Esophagus mucosa (tissue), 1 donor: Measurements from ENCODE around the gene PCCA. TPM values are rescaled to one million over a fixed set of nuclear protein-coding genes. Genes with fewer than 3 reads are reported as not detected.
A peak's percentile ranks its signal among the peaks of the same experiment; 100 is the strongest.
"Not testable (repeated sequence)": the region's sequence is repeated elsewhere in the genome, so short reads cannot be mapped to it uniquely, and the experiment has no call there.

Experiments
- ATAC-seq: fragments of 200-7000 bp; cut with Tn5 transposase; one replicate; pipeline ENCODE4 v1.9.1; 2020
- total RNA-seq: library from RNA; stranded (reverse); gene quantifications from one replicate; pipeline ENCODE4 v1.2.4, GENCODE V29; 2023
- donor health status: DM: yes; HTN: yes; CAD: no.

The PCCA gene
- total RNA-seq, 1 donor from 2014 or later: 23.0 TPM

DNA sequence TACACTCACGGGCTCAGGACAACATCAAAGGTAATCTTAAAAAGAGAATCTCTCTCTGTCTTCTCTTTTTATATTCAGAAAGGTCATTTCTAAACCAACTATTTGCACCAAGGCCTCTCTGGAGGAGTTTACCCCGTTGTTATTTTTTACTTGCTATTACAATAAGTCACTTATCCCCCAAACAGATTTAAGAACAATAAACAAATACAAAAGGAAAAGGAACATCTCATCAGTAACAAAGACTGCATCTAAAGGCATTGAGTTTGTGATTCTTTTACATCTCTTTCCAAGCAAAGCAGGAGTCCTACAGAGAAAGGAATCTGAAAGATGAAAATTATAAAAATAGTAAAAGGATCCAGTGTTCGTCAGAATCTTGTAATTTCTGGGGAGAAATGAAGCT, 424.3 kb downstream of the PCCA start:
- no peak for ATAC-seq

- no peak for ATAC-seq
These were observed 425.2 kb downstream of the PCCA start for GRCh38 chr13:100513987-100514670.

GRCh38 chr13:100514788-100515409, 426.0 kb downstream of the PCCA start:
- ATAC-seq: peak; percentile 84

DNA sequence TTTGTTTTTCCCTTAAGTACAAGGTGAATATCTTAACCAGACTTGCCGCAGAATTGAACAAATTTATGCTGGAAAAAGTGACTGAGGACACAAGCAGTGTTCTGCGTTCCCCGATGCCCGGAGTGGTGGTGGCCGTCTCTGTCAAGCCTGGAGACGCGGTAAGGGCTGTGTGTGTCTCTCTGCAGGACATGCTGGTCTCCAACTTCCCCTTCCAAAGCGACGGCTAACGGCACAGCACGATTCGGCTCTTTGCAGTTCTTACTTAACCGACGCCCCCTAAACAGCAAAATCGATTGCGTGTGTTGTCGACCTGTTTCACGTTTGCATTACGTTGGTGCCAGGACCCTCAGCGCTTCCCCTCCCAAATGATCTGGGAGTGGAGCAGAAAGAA, 426.5 kb downstream of the PCCA start:
- ATAC-seq: no peak

- no peak for ATAC-seq
These were observed 428.2 kb downstream of the PCCA start for GRCh38 chr13:100517135-100517534.

DNA sequence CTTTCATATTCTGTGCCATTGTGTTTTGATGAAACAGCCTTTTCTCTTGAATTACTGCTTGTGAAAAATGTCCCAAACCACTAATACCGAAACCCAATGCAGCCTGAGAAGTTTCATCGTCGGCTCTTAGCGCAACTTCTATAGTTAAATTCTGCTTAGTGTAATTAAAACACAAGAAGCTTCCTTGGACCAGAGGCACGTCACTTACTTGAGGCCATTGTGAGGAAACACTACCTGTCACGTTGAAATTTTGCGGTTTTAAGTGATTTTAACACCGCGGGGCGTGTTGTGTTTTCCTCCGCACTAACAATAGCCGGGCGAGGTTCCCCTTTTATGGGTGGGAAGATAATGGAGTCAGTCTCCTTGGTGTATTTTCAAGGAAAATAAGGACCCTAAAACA, 428.8 kb downstream of the PCCA start:
- no peak for ATAC-seq

- no peak for ATAC-seq
These were observed 429.6 kb downstream of the PCCA start for GRCh38 chr13:100518394-100519062.

- ATAC-seq: no peak
These were observed 430.7 kb downstream of the PCCA start for GRCh38 chr13:100519626-100520025.

GRCh38 chr13:100520936-100521850, 432.3 kb downstream of the PCCA start:
- no peak for ATAC-seq

- ATAC-seq: no peak
These were observed 433.1 kb downstream of the PCCA start for GRCh38 chr13:100521851-100522617.

GRCh38 chr13:100522618-100523309, 433.9 kb downstream of the PCCA start:
- no peak for ATAC-seq

- no peak for ATAC-seq
These were observed 434.5 kb downstream of the PCCA start for GRCh38 chr13:100523411-100523810.

DNA sequence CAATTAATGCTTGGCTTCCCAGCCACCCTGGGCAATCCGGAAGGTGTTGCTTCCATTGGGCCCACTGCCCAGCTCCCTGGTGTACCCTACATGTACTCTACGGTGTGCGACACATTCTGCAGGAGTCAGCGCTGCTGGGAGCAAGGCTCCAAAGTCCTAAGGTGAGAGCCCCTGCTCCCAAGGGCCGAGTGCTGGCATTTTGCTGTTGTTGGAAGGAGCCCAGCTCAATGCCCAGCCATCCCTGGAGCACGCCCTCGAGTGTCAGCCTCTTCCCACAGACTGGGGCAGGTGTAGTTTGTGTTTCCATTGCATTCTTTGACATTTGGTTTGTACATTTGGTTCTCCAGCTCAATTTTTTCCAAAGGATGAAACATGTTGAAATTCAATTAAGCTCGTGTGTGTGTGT, 435.1 kb downstream of the PCCA start:
- ATAC-seq: no peak

- not testable (repeated sequence) for ATAC-seq
These were observed 435.8 kb downstream of the PCCA start for GRCh38 chr13:100524688-100525087.

- peak; percentile 29 for ATAC-seq
These were observed 436.8 kb downstream of the PCCA start for GRCh38 chr13:100525453-100526317.

- ATAC-seq: no peak
These were observed 437.6 kb downstream of the PCCA start for GRCh38 chr13:100526318-100527000.

- ATAC-seq: no peak
These were observed 438.8 kb downstream of the PCCA start for GRCh38 chr13:100527644-100528043.

GRCh38 chr13:100528353-100528752, 439.5 kb downstream of the PCCA start:
- no peak for ATAC-seq

DNA sequence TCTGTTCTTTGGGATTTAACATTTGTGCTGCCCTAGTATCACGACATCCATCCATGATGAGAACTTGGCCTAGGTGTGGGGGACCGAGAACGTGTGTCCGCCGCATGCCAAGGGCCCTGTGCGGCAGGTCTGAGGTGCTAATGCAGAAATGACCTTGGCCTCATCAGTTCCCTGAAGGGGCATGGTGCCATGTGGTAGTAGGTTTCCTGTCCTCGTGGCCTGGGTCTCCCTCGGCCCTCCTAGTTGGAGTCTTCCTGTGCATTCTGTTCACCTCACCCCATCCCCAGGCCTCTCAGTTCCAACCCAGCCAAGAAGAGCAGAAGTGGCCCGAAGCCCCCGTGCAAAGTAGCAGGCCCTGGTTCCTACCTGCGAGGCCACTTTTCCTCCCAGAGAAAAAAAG, 439.9 kb downstream of the PCCA start:
- ATAC-seq: no peak
